ENCODE results near the gene FUT8. TPM values are rescaled to one million over a fixed set of nuclear protein-coding genes. Genes with fewer than 3 reads are reported as not detected.
"Not testable (repeated sequence)": the region's sequence is repeated elsewhere in the genome, so short reads cannot be mapped to it uniquely, and the experiment has no call there.

Gene FUT8
- total RNA-seq, 2 experiments from 2014 or later, result 58.6 to 65.6 TPM

DNA sequence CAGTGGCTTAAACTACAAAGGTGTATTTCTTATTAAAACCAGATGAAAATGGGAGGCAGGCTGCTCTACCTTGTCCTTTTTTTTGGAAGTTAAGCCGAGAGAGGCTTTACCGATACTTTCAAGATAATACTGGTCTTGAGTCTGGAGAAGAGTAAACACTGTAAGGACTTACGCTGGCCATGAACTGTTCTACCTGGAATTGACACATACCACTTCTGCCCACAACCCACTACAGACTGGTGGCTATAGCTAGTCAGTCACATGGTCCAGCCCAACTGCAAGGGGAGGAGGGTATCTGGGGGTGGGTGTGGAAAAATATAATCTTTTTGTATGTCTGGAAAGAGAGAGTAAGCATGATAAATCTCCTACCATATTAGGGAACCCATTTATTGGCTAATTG, 4.4 kb upstream of the FUT8 start:
- Mint-ChIP-seq H3K27ac (no peak overlapping the region), H3K9me3 (no peaks in the 10 kb centered on the region), H3K4me3 (no peak overlapping the region), H3K36me3 (peaks cover 29% of the 10 kb centered on the region), H3K4me1 (peaks cover 20% of the 10 kb centered on the region), H3K27me3 (no peaks in the 10 kb centered on the region)
- no peak for DNase-seq

DNA sequence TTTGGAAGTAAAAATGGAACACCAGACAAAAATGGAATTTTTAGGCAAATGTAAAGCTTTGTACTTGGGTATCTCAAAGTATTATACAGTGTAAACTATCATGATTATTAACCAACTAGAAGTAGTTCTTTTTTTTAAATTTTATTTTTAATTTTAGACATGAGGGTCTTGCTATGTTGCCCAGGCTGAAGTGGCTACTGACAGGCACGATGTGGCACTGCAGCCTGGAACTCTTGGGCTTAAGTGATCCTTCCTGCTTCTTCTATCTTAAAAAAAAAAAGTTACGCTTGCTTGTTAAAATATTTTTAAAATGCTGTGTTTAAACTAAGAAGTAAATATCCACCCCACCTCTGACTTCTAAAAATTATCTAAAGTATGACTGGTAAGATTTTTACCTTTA, 1.9 kb upstream of the FUT8 start:
- DNase-seq, result no peak
- Mint-ChIP-seq H3K27me3 (no peaks in the 10 kb centered on the region), H3K4me1 (peaks cover 31% of the 10 kb centered on the region), H3K36me3 (peaks cover 29% of the 10 kb centered on the region), H3K4me3 (peak overlapping the region; percentile 96), H3K27ac (peak overlapping the region; percentile 97), H3K9me3 (no peaks in the 10 kb centered on the region)

DNA sequence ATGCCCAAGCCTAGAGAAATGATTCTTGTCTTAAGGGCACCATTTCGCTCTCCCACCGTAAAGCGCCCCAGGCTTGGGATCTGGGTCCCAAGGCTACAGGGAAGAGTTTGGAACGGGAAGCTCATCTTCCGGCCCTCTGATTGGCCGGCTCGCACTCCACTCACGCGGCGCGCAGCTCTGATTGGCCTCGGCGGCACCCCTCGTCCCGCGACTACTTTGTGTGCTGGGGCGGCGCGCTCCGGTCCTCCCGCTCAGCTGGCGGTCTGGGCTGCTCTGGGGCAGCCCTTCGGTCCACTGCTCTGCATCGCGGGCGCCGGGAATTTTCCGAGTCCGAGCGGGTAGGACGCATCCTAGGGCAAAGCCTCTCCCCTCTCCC, 886 bp upstream of the FUT8 start:
- Mint-ChIP-seq H3K9me3 (no peaks in the 10 kb centered on the region), H3K36me3 (peaks cover 20% of the 10 kb centered on the region), H3K4me3 (peak overlapping the region; percentile 96), H3K4me1 (peaks cover 33% of the 10 kb centered on the region), H3K27me3 (no peaks in the 10 kb centered on the region), H3K27ac (peak overlapping the region; percentile 97)
- peak; percentile 81 for DNase-seq

DNA sequence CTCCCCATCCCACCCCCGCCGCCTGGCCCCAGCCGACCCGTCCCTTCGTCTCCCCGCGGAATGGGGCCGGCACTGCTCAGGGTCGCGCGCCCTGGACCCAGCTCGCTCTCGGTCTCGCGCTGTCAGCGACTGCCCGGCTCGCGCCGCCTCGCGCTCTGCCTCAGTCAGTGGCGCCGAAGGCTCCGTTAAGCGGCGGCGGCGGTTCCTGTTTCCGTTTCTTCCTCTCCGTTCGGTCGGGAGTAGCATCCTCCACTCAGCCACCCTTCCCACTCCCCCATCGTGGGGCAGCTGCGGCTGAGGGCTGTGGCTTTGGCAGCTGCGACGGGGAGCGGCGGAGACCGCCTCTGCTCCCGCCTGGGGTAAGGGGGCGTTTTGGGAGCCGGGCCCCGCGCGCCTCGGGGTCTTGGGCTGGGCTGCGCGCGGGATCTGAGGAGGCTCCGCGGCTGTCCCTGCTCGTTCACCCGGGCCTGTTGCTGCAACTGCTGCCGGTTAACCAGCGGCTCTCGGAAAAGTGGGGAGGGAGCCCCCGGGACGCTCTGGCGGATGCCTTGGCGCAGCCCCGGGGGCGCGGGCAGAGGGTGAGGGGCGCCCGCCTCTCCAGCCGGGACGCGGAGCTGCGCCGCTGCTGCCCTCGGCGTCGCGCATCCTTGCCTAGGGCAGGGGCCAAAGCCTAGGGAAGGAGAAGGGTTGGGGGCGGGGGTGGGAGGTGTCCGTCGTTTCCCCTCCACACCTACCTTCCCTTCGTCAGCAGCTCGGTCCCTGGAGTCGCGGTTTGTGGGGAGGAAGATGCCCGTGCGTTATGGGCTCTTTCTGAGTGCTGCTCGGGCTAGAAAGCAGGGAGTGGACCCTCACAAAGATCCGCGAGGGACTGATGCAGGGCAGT, 567 bp downstream of the FUT8 start:
- no peaks in the 10 kb centered on the region for H3K9me3 Mint-ChIP-seq
- DNase-seq, result peak; percentile 35
- H3K27ac Mint-ChIP-seq, result peak overlapping the region; percentile 84
- no peaks in the 10 kb centered on the region for H3K27me3 Mint-ChIP-seq
- peak overlapping the region; percentile 96 for H3K4me3 Mint-ChIP-seq
- H3K4me1 Mint-ChIP-seq, result peaks cover 33% of the 10 kb centered on the region
- peaks cover 20% of the 10 kb centered on the region for H3K36me3 Mint-ChIP-seq

DNA sequence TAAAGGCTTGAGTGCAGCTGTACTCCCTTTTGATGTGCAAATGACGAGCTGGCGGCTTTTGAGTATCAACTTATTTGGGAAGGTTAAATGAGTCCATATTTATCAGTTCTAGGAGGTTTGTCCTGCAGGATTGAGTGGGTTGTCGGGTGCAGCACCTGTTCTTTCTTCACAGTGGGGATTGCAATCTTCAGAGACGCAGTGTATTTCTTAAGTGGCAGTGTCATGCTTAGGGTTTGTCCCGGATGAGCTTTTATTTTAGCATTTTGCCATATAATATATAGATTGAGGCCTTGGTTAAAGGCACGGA, 1.2 kb downstream of the FUT8 start:
- H3K4me1 Mint-ChIP-seq, result peaks cover 30% of the 10 kb centered on the region
- H3K36me3 Mint-ChIP-seq, result peaks cover 17% of the 10 kb centered on the region
- peak overlapping the region; percentile 76 for H3K27ac Mint-ChIP-seq

DNA sequence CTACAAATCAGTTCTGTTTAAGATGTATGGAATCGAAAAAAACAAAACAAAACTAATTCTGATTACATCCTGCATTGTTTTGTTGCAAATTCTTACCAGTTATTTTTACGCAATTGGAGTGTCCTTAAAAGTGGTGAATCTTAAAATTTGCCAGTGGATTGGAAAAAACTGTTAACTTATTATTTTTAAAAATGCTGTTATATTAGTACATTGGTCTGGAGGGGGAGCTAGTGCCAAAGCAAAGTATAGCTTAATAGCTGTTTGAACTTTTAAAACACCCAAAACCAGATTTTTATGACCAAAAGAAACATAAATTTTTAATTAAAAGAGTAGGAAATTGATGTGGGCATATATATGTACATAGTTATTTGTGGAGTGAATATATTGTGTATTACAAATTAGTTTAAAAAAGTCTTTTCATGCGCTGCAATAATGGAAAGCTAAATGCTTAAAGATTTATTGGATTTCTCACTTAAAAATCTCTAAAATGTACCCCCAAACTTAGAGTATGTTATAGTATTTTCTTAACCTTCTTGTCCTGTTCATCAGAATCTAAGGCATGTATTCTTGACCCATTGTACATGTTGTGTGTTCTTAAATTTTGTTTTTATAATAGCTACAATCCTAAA, 2.5 kb downstream of the FUT8 start:
- no peaks in the 10 kb centered on the region for H3K9me3 Mint-ChIP-seq
- H3K27me3 Mint-ChIP-seq, result no peaks in the 10 kb centered on the region
- DNase-seq, result no peak
- H3K36me3 Mint-ChIP-seq, result peaks cover 12% of the 10 kb centered on the region
- peaks cover 35% of the 10 kb centered on the region for H3K4me1 Mint-ChIP-seq
- H3K27ac Mint-ChIP-seq, result no peak overlapping the region
- H3K4me3 Mint-ChIP-seq, result no peak overlapping the region

More for the DNA sequence above, 1.2 kb downstream of the FUT8 start:
- Mint-ChIP-seq H3K4me3 (peak overlapping the region; percentile 96), H3K9me3 (no peaks in the 10 kb centered on the region), H3K27me3 (no peaks in the 10 kb centered on the region)
- no peak for DNase-seq

DNA sequence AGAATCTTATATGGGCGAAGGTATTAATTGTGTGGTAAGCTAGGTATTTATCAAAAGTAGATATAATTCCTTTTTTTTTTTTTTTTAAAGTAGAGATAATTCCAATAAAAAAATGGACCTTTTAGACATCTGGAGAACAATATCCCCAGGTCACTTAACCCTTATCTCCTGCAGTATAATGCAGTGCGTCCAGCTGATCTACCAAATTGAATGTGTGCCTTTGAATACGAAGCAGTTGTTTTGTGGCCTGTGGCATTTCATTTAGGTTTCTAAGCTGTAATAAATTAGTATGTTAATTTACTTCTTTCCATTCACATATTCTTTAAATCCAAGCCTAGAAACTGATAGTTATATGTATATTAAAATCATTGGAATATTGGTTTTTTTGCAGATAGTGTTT, 3.1 kb downstream of the FUT8 start:
- no peak overlapping the region for H3K4me3 Mint-ChIP-seq
- DNase-seq, result no peak
- no peaks in the 10 kb centered on the region for H3K9me3 Mint-ChIP-seq
- no peak overlapping the region for H3K27ac Mint-ChIP-seq
- H3K27me3 Mint-ChIP-seq, result no peaks in the 10 kb centered on the region
- peaks cover 36% of the 10 kb centered on the region for H3K4me1 Mint-ChIP-seq
- peaks cover 9% of the 10 kb centered on the region for H3K36me3 Mint-ChIP-seq

- no peak for DNase-seq
- Mint-ChIP-seq H3K4me1 (peaks cover 32% of the 10 kb centered on the region), H3K36me3 (peaks cover 14% of the 10 kb centered on the region), H3K27me3 (no peaks in the 10 kb centered on the region), H3K27ac (no peak overlapping the region), H3K4me3 (no peak overlapping the region), H3K9me3 (peaks cover 1% of the 10 kb centered on the region)
Measured at GRCh38 chr14:65419593-65420252, 7.2 kb downstream of the FUT8 start.

GRCh38 chr14:65421201-65421981, 8.9 kb downstream of the FUT8 start:
- Mint-ChIP-seq H3K4me3 (no peak overlapping the region), H3K36me3 (peaks cover 22% of the 10 kb centered on the region), H3K9me3 (peaks cover 1% of the 10 kb centered on the region), H3K27ac (no peak overlapping the region), H3K4me1 (peaks cover 32% of the 10 kb centered on the region), H3K27me3 (no peaks in the 10 kb centered on the region)
- no peak for DNase-seq

DNA sequence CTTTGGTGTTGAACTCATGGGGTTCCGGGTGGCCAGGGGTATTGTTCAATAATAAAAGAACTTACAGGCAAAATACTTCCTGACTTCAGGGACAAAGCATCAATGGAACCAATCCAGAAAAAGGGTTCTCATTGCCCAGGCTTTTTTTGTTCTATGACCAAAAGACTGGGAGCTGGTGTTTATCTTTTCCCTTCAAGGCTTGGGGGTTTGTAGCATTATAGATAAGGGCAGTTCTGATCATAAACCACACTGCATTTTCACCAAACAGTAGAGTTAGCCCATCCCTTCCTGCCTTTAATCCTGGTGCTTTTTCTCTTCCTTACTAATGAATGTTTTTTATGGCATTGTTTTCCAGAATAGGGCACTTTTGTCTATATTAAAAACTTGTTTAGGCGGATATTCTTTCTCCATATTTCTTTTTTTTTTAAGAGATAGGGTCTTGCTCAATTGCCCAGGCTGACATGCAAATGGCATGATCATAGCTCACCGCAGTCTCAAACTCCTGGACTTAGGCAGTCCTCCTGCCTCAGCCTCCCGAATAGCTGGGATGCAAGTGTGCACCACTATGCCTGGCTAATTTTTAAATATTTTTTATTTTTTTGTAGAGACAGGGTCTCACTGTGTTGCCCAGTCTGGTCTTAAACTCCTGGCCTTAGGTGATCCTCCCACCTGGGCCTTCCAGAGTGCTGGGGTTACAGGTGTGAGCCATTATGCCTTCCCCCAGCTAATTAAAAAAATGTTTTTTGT, 9.7 kb downstream of the FUT8 start:
- peaks cover 1% of the 10 kb centered on the region for H3K9me3 Mint-ChIP-seq
- no peaks in the 10 kb centered on the region for H3K27me3 Mint-ChIP-seq
- no peak overlapping the region for H3K27ac Mint-ChIP-seq
- H3K36me3 Mint-ChIP-seq, result peaks cover 29% of the 10 kb centered on the region
- no peak overlapping the region for H3K4me3 Mint-ChIP-seq
- peaks cover 36% of the 10 kb centered on the region for H3K4me1 Mint-ChIP-seq
- DNase-seq, result no peak

GRCh38 chr14:65423982-65424381, 11.5 kb downstream of the FUT8 start:
- no peak for DNase-seq
- peaks cover 47% of the 10 kb centered on the region for H3K4me1 Mint-ChIP-seq
- peaks cover 1% of the 10 kb centered on the region for H3K9me3 Mint-ChIP-seq
- H3K27ac Mint-ChIP-seq, result no peak overlapping the region
- no peaks in the 10 kb centered on the region for H3K27me3 Mint-ChIP-seq
- H3K36me3 Mint-ChIP-seq, result peaks cover 34% of the 10 kb centered on the region
- no peak overlapping the region for H3K4me3 Mint-ChIP-seq

- Mint-ChIP-seq H3K4me1 (peaks cover 43% of the 10 kb centered on the region), H3K36me3 (peaks cover 35% of the 10 kb centered on the region), H3K27ac (no peak overlapping the region), H3K4me3 (no peak overlapping the region), H3K9me3 (peaks cover 1% of the 10 kb centered on the region), H3K27me3 (no peaks in the 10 kb centered on the region)
- DNase-seq, result no peak
Measured at GRCh38 chr14:65424531-65424930, 12.0 kb downstream of the FUT8 start.

- H3K27me3 Mint-ChIP-seq, result no peaks in the 10 kb centered on the region
- H3K9me3 Mint-ChIP-seq, result peaks cover 1% of the 10 kb centered on the region
- H3K4me1 Mint-ChIP-seq, result peaks cover 41% of the 10 kb centered on the region
- peaks cover 38% of the 10 kb centered on the region for H3K36me3 Mint-ChIP-seq
- H3K27ac Mint-ChIP-seq, result no peak overlapping the region
- no peak overlapping the region for H3K4me3 Mint-ChIP-seq
- no peak for DNase-seq
Measured at GRCh38 chr14:65425885-65426284, 13.4 kb downstream of the FUT8 start.

- H3K9me3 Mint-ChIP-seq, H3K27ac Mint-ChIP-seq, H3K27me3 Mint-ChIP-seq, DNase-seq, H3K4me3 Mint-ChIP-seq: not testable (repeated sequence)
- Mint-ChIP-seq H3K36me3 (peaks cover 35% of the 10 kb centered on the region), H3K4me1 (peaks cover 41% of the 10 kb centered on the region)
Measured at GRCh38 chr14:65426902-65427301, 14.4 kb downstream of the FUT8 start.

Measured in activated naive CD8-positive, alpha-beta T cell treated with anti-CD3 and anti-CD28 coated beads for 36 hours (primary cell).